ENCODE results near the gene PGPEP1.

The PGPEP1 gene

GRCh38 chr19:18340190-18340989 is at the start of gene PGPEP1:
Gene PGPEP1, plus strand, starts transcription at chr19:18340598. Its CDS starts 84 bp downstream, at chr19:18340682.
- in situ Hi-C loops (cut with MboI; ENCODE audit: low sequenced_read_pairs) = no loop called here

DNA sequence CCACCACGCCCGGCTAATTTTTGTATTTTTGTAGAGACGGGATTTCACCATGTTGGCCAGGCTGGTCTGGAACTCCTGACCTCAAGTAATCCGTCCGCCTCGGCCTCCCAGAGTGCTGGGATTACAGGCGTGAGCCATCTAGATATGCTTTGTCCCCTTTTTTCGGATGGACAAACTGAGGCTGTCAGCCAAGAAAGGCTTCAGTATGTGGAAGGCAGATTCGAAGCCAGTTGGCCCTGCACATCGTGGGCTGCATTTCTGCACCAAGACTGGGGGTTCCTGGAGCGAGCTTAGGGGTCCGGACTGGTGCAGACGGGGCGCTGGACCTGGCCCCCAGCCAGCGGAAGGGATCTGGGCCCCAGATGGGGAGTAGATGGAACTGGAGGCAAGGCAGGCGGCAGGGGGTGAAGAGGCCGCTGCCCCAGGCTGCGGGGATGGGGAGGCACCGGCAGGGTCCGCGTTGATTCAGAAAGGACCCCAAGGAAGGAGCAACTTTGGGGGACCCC is 49.3 kb upstream of the PGPEP1 start:
- in situ Hi-C loops (cut with MboI; ENCODE audit: low sequenced_read_pairs) = no loop called here

DNA sequence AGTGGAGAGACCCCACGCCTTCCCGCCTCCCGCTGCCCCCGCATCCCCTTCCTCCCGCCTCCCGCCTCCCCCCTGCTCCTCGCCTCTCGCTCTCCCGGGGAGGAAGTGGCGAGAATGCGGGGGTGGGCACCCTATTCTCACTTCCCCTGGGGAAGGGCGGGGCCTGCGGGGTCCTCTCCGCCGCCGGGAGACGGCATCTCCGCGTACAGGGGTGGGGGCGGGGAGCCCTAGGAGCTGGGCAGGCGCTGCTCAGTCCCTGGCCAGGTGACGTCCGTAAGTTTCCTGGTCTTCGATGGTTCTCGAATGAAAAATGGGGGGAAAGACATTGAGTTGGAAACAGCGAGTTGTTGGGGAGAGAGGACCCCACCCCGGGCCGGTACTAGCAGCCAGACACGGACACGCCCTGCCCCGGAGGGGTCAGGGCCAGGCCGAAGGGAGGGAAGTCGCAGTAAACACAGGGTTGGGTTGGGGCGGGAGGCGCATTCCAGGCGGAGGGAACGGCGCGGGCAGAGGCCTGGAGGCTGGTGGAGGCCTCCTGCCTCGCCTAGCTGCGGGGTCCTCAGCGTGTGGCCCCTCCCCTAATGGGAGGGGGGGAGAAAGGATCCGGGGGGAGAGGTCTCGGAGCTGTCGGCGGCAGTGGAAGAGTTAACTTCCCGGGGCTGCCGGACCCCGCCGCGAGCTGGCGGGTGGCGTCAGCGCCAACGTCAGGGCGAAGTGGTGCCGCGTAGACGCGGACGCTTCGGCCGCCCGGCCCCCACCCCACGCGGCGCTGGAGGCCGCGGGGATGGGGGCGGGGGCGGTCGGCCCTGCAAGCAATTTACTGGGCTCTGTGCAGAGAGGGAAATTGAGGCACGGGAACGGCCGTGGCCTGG is 48.6 kb upstream of the PGPEP1 start:
- in situ Hi-C loops (cut with MboI; ENCODE audit: low sequenced_read_pairs) = no loop called here

DNA sequence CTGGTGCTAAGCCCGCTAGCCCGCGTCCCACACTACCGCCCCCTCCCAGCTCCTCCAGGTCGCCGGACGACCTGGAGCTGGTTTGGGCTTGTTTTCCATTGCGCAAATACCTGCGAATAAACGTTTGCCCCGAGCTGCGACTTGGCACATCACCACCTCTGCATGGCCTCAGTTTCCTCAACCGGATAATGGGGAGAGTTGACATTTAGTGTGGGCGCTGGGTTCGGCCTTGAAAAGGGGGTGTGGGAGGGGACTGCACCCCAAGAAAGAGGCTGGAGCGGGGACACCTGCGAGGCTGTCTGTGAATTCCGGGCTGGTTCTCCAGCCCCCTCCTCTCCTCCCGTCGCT is 48.0 kb upstream of the PGPEP1 start:
- in situ Hi-C loops (cut with MboI; ENCODE audit: low sequenced_read_pairs) = no loop called here

DNA sequence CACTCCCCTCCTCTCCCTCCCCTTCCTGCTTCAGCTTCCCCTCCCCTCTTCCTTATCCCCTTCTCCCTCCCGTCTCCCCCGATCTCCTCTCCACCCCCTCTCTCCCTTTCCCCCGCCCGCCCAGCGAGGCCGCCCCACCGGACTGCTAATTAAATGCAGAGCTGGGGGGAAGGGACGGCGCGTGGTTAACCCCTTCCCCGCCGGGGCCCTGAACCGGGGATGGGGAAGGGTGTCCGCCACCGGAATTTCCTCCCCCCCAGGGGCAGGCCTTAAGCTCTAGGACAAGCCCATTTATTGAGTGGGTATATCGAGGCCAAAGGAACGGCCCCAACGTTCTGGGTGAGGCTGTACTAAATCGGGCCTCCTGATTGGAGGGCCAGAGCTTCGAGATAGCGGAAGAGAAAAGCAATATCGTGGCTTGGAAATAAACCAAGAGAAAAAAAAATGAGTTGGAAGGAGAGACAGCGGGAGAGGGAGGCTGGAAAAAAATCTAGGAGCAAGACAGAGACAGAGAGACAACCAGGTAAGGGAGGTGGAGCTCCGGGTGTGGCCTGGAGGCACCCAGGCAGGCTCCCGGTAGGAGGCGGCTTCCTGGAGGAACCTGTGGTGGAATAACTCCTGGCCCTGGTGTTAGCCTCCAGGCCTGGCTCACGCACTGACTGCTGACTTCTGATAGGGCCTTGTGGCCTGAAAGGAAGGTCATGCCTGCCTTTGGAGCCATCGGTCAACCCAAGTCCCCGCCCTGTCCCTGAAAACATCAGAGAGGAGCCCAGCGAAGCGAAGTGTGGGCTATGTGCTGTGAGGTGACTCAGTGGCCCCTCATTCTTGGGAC is 47.4 kb upstream of the PGPEP1 start:
- in situ Hi-C loops (cut with MboI; ENCODE audit: low sequenced_read_pairs) = no loop called here

GRCh38 chr19:18293642-18294466 is 46.5 kb upstream of the PGPEP1 start:
- in situ Hi-C loops (cut with MboI; ENCODE audit: low sequenced_read_pairs) = no loop called here

GRCh38 chr19:18294467-18294864 is 45.9 kb upstream of the PGPEP1 start:
- in situ Hi-C loops (cut with MboI; ENCODE audit: low sequenced_read_pairs) = no loop called here

DNA sequence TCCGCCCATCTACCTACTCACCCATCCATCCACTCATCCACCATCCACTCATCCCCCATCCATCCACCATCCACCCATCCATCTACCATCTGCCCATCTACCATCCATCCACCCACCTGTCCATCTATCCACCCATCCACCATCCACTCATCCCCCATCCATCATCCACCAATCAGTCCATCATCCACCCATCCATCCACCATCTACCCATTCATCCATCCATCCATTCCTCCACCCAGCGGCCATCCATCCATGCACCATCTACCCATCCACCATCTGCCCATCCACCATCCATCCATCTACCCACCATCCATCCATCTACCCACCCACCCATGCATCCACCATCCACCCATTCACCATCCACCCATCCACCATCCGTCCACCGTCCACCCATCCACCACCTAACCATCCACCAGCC is 45.4 kb upstream of the PGPEP1 start:
- in situ Hi-C loops (cut with MboI; ENCODE audit: low sequenced_read_pairs) = no loop called here

DNA sequence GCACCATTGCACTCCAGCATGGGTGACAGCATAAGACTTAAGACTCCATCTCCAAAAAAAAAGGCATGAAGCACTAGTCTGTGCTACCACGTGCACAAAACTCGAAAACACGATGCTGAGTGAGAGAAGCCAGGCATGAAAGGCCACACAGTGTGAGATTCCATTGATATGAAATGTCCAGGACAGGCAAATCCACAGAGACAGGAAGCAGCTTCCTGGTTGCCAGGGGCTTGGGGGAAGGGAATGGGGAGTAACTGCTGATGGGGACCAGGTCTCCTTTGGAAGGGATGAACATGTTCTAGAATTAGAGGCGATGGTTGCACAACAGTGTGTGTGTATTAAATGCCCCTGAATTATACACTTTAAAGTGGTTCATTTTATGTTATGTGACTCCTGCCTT is 43.1 kb upstream of the PGPEP1 start:
- in situ Hi-C loops (cut with MboI; ENCODE audit: low sequenced_read_pairs) = no loop called here

DNA sequence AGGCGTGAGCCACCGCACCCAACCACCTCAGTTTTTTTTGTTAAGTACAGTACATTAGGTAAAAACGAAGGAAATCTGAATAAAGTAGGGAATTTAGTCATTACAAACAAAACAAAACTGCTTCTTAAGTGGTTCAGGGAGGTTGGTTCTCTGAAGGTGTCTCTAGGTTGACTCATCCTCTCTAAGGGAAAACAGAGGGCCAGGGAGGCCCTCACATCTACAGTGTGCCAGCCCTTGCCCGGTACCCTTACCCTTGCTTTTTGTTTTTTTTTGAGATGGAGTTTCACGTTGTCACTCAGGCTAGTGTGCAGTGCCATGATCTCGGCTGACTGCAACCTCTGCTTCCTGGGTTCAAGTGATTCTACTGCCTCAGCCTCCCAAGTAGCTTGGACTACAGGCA is 41.8 kb upstream of the PGPEP1 start:
- in situ Hi-C loops (cut with MboI; ENCODE audit: low sequenced_read_pairs) = no loop called here

DNA sequence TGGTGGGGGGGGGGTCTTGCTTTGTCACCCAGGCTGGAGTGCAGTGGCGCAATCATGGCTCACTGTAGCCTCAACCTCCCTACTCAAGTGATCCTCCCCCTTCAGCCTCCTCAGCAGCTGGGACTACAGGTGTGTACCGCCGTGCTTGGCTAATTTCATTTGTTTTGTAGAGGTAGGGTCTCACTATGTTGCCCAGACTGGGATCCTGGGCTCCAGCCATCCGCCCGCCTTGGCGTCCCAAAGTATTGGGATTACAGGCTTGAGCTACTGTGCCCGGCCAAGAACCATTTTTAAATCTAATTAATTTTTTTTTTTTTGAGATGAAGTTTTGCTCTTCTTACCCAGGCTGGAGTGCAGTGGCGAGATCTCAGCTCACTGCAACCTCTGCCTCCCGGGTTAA is 40.7 kb upstream of the PGPEP1 start:
- in situ Hi-C loops (cut with MboI; ENCODE audit: low sequenced_read_pairs) = no loop called here

- in situ Hi-C loops (cut with MboI; ENCODE audit: low sequenced_read_pairs) = no loop called here
These were observed 39.3 kb upstream of the PGPEP1 start for GRCh38 chr19:18300930-18301717.

DNA sequence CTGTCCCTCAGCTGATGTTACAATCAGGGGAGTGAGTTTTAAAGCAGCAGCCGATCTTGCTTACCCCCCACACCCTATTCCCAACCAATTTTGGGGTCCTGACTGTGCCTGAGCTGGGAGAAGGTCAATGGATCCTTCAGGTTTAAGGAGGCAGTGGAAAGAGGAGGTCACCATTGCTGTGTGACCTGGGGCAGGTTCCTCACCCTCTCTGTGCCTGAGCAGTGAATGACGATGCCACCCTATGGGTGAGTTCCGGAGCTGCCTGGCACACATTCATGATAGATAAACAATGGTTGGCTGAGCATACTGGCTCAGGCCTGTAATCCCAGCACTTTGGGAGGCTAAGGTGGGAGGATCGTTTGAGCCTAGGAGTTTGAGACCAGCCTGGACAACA is 38.7 kb upstream of the PGPEP1 start:
- in situ Hi-C loops (cut with MboI; ENCODE audit: low sequenced_read_pairs) = no loop called here

DNA sequence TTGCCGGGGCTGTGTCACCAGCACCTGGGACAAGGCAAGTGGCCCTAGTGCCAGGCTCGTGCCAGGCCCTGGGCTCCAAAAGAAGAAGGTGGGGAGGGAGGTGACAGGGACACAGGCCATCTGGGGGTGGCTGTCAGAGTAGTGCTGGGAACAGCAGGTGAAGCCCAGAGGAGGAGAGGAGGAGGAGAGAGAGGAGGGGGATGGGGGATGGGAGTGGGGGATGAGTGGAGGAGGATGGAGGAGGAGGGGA is 36.3 kb upstream of the PGPEP1 start:
- in situ Hi-C loops (cut with MboI; ENCODE audit: low sequenced_read_pairs) = no loop called here

GRCh38 chr19:18304458-18305310 is 35.7 kb upstream of the PGPEP1 start:
- in situ Hi-C loops (cut with MboI; ENCODE audit: low sequenced_read_pairs) = no loop called here

GRCh38 chr19:18306209-18306887 is 34.0 kb upstream of the PGPEP1 start:
- in situ Hi-C loops (cut with MboI; ENCODE audit: low sequenced_read_pairs) = no loop called here

DNA sequence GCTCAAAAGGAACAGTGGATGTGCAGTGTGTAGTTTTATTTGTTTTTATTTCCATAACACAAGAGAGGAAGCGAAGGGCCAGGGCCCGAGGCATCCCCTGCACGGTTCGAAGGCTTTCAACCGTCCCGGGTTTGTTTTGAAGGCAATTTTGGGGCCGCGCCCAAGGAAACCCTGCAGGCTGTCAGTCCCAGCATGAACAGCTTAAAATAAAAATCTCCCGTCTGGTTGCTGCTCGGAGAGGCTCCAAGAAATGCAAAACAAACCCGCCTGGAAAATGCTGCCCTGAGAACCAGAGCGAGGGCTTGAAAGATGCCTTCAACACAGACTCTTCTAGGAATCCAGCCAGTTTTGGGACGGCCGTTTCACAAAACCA is 33.5 kb upstream of the PGPEP1 start:
- in situ Hi-C loops (cut with MboI; ENCODE audit: low sequenced_read_pairs) = no loop called here

GRCh38 chr19:18307271-18307681 is 33.1 kb upstream of the PGPEP1 start:
- in situ Hi-C loops (cut with MboI; ENCODE audit: low sequenced_read_pairs) = no loop called here

Data from hTERT RPE-1 (cell line).